ENCODE measurements around the gene LARGE1. TPM values are rescaled to one million over a fixed set of nuclear protein-coding genes. Genes with fewer than 3 reads are reported as not detected.

LARGE1 gene
- total and polyA plus RNA-seq, 2 donors (not counting 1 experiment from before 2014, with no cell fraction given) = 14.1 to 19.2 TPM

- Histone ChIP-seq H3K79me2 (ENCODE audit: control insufficient read depth, insufficient read depth, low read length) (no peaks in the 10 kb centered on the region), H3K27me3 (ENCODE audit: control insufficient read depth, insufficient read depth, low read length) (no peaks in the 10 kb centered on the region), H3K27ac (ENCODE audit: insufficient read depth, low read length) (no peak overlapping the region), H3K4me2 (ENCODE audit: extremely low read depth, insufficient read depth, low read length) (no peak overlapping the region), H3K4me3 (replicated peaks in 1 of 4; ENCODE audit: control extremely low read depth in 1 of 4, insufficient read depth in 1 of 4, low read depth in 3 of 4, low read length in 4 of 4) (no peak overlapping the region), H4K20me1 (ENCODE audit: control insufficient read depth, extremely low read depth, insufficient read depth, low read length) (no peaks in the 10 kb centered on the region), H3K4me1 (ENCODE audit: control insufficient read depth, extremely low read depth, insufficient read depth, low read length) (no peaks in the 10 kb centered on the region), H2AFZ (ENCODE audit: low read length) (no peak overlapping the region), H3K9ac (ENCODE audit: insufficient read depth, low read length) (no peak overlapping the region), H3K9me3 (ENCODE audit: control insufficient read depth, insufficient read depth, low read depth, low read length) (no peaks in the 10 kb centered on the region), H3K36me3 (ENCODE audit: control insufficient read depth, insufficient read depth, low read length) (no peaks in the 10 kb centered on the region)
- TF ChIP-seq CTCF (conservative IDR thresholded peaks at IDR 0.05 in 1 of 2, IDR thresholded peaks at IDR 0.05 in 1 of 2; ENCODE audit: low read depth in 1 of 2, low read length in 2 of 2) = no peak
- TF ChIP-seq EZH2 (IDR thresholded peaks at IDR 0.05; ENCODE audit: low read length, missing control alignments) = no peak
- no peak for DNase-seq (ENCODE audit: low read depth in 2 of 2)
These were observed 678.2 kb downstream of the LARGE1 start for GRCh38 chr22:33242078-33242477.

GRCh38 chr22:33240888-33241475, 679.3 kb downstream of the LARGE1 start:
- Histone ChIP-seq H3K4me1 (ENCODE audit: control insufficient read depth, extremely low read depth, insufficient read depth, low read length) (no peaks in the 10 kb centered on the region), H3K9ac (ENCODE audit: insufficient read depth, low read length) (no peak overlapping the region)
- no peak for DNase-seq (ENCODE audit: low read depth in 2 of 2)

GRCh38 chr22:33232071-33232470, 688.2 kb downstream of the LARGE1 start:
- H3K4me2 ChIP-seq (ENCODE audit: extremely low read depth, insufficient read depth, low read length) = no peak overlapping the region
- no peaks in the 10 kb centered on the region for H3K4me1 ChIP-seq (ENCODE audit: control insufficient read depth, extremely low read depth, insufficient read depth, low read length)
- no peak for TF ChIP-seq CTCF (conservative IDR thresholded peaks at IDR 0.05 in 1 of 2, IDR thresholded peaks at IDR 0.05 in 1 of 2; ENCODE audit: low read depth in 1 of 2, low read length in 2 of 2)
- no peak for TF ChIP-seq EZH2 (IDR thresholded peaks at IDR 0.05; ENCODE audit: low read length, missing control alignments)
- no peak for DNase-seq (ENCODE audit: low read depth in 2 of 2)
- no peaks in the 10 kb centered on the region for H3K36me3 ChIP-seq (ENCODE audit: control insufficient read depth, insufficient read depth, low read length)
- no peak overlapping the region for H2AFZ ChIP-seq (ENCODE audit: low read length)
- H3K9me3 ChIP-seq (ENCODE audit: control insufficient read depth, insufficient read depth, low read depth, low read length) = no peaks in the 10 kb centered on the region
- no peak overlapping the region for H3K9ac ChIP-seq (ENCODE audit: insufficient read depth, low read length)
- H3K27me3 ChIP-seq (ENCODE audit: control insufficient read depth, insufficient read depth, low read length) = no peaks in the 10 kb centered on the region
- H4K20me1 ChIP-seq (ENCODE audit: control insufficient read depth, extremely low read depth, insufficient read depth, low read length) = no peaks in the 10 kb centered on the region
- H3K79me2 ChIP-seq (ENCODE audit: control insufficient read depth, insufficient read depth, low read length) = no peaks in the 10 kb centered on the region
- no peak overlapping the region for H3K27ac ChIP-seq (ENCODE audit: insufficient read depth, low read length)
- no peak overlapping the region for H3K4me3 ChIP-seq (replicated peaks in 1 of 4; ENCODE audit: control extremely low read depth in 1 of 4, insufficient read depth in 1 of 4, low read depth in 3 of 4, low read length in 4 of 4)

More at GRCh38 chr22:33240888-33241475, 679.3 kb downstream of the LARGE1 start:
- Histone ChIP-seq H3K4me2 (ENCODE audit: extremely low read depth, insufficient read depth, low read length) (no peak overlapping the region), H3K27ac (ENCODE audit: insufficient read depth, low read length) (no peak overlapping the region), H3K36me3 (ENCODE audit: control insufficient read depth, insufficient read depth, low read length) (no peaks in the 10 kb centered on the region), H3K79me2 (ENCODE audit: control insufficient read depth, insufficient read depth, low read length) (no peaks in the 10 kb centered on the region), H3K9me3 (ENCODE audit: control insufficient read depth, insufficient read depth, low read depth, low read length) (no peaks in the 10 kb centered on the region), H2AFZ (ENCODE audit: low read length) (no peak overlapping the region), H3K27me3 (ENCODE audit: control insufficient read depth, insufficient read depth, low read length) (no peaks in the 10 kb centered on the region), H3K4me3 (replicated peaks in 1 of 4; ENCODE audit: control extremely low read depth in 1 of 4, insufficient read depth in 1 of 4, low read depth in 3 of 4, low read length in 4 of 4) (no peak overlapping the region), H4K20me1 (ENCODE audit: control insufficient read depth, extremely low read depth, insufficient read depth, low read length) (no peaks in the 10 kb centered on the region)
- TF ChIP-seq CTCF (conservative IDR thresholded peaks at IDR 0.05 in 1 of 2, IDR thresholded peaks at IDR 0.05 in 1 of 2; ENCODE audit: low read depth in 1 of 2, low read length in 2 of 2) (no peak), EZH2 (IDR thresholded peaks at IDR 0.05; ENCODE audit: low read length, missing control alignments) (no peak)

Measured in fibroblast of lung (primary cell).